GM18517 (cell line): Measurements from ENCODE around the gene GMDS.

Experiments used
- ATAC-seq: cut with Tn5 transposase; IDR thresholded peaks from one replicate; pipeline ENCODE4 v1.9.1; 2021; ENCODE audit warnings: mild to moderate bottlenecking, moderate library complexity; ENCODE audit not compliant: unreplicated experiment

GMDS gene

DNA sequence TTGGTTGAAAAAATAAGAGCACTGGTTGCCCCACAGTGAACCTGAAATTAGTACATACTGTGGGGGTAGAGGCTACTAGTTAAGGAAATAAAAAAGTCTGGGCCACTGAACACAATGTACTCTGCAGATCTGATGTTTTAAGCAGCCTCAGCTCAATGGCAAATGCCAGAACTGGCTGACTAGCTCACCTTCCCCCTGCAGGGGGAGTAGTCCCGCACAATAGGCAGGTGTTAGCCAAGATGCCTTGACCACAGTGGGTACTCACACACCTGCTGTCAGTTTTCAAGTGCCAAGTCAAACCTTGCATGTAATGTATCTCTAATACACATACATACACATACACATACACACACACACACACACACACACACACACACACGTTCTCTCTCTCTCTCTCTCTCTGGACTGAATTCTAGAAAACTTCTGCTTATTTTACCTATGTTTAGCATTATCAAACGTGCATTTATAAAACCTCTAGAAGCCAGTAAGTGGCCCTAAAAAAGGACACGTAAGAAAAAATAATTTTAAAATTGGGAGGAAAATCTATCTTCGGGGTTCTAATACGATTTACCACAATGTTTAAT is 36.1 kb downstream of the GMDS start:
- no peak for ATAC-seq

- no peak for ATAC-seq
Measured at GRCh38 chr6:2208468-2208867, 36.9 kb downstream of the GMDS start.

- no peak for ATAC-seq
Measured at GRCh38 chr6:2205396-2205795, 40.0 kb downstream of the GMDS start.

- ATAC-seq: no peak
Measured at GRCh38 chr6:2204272-2204671, 41.1 kb downstream of the GMDS start.

DNA sequence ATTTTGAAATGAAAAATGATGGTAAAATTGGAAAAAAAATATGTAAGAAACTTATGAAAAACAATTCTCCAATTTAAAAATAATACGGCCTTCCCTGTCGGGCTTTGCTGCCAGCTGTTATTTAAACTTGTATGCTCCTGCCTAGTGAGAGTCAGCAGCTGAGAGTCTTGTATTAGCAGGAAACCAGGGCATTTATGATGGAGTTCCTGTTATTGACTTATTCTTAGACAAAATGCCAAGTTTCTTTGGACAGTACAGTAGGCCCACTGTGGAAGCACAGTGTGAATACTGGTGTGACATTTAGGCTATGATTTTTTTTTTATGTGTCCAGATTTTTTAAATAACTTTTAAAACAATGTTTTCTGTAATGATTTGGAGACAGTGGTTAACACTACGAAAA is 42.1 kb downstream of the GMDS start:
- ATAC-seq: no peak

- ATAC-seq: no peak
Measured at GRCh38 chr6:2197984-2198383, 47.4 kb downstream of the GMDS start.

GRCh38 chr6:2197177-2197671 is 48.2 kb downstream of the GMDS start:
- ATAC-seq: no peak

DNA sequence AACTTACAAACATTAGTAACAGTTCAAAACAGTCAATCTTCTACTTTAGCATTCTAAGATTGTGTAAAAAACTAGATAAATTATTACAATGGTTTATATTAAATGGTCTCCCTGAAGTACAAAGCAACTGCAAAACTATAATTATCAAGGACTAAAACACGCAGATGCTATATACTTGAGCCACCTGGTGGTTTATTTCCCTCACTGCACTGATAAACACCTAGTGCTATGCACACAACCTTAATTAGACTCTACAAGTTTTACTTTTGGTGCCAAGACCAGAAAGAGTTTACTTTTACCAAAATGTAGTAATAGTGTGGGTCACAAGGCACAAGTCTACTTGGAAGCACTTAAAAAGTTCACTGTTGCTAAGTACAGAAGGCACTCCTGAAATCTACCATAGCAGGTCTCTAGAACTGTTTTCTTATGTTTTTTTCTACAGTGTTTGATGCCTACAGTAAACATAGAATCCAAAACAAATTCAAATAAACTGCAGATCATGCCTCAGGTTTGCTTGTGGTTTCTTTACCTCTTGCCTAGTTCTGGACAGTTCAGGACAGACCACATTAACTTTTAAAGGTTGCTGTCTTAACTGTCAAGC is 49.2 kb downstream of the GMDS start:
- ATAC-seq: no peak

DNA sequence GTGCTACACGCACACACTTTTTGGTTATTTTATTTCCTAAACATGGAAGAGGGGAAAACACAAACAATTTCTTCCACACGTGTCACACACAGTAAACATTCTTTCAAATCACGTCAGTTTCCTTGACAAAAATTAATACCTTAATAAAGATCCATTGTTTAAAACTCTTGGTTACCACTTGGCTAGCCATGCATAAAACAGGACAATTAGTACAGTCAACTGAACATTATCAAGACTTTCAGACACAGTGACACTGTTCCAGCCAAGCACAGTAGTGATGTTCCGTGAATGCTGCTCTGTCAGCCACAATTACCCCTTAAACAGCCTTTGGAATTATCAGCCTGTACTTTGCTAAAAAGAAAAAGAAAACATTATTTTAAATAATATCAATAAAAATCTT is 50.8 kb downstream of the GMDS start:
- no peak for ATAC-seq

GRCh38 chr6:2193931-2194330 is 51.5 kb downstream of the GMDS start:
- ATAC-seq: no peak

- no peak for ATAC-seq
Measured at GRCh38 chr6:2192976-2193375, 52.4 kb downstream of the GMDS start.

DNA sequence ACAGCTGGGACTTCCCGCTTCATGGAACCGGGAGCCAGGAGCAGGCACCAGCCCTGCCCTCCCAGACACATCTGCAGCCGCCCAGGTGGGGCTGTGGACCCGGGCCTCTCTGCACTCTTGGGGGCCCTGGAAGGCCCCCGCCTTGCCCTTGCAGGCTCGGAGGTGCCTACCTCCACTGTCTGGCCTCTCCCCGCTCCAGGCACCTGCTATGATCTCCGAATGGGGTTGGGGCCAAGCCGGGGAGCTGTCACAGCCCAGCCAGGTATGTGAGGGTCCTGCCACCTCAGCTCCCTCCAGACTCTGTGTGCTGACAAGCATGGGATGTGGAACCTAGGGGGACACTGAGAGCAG is 54.0 kb downstream of the GMDS start:
- no peak for ATAC-seq

DNA sequence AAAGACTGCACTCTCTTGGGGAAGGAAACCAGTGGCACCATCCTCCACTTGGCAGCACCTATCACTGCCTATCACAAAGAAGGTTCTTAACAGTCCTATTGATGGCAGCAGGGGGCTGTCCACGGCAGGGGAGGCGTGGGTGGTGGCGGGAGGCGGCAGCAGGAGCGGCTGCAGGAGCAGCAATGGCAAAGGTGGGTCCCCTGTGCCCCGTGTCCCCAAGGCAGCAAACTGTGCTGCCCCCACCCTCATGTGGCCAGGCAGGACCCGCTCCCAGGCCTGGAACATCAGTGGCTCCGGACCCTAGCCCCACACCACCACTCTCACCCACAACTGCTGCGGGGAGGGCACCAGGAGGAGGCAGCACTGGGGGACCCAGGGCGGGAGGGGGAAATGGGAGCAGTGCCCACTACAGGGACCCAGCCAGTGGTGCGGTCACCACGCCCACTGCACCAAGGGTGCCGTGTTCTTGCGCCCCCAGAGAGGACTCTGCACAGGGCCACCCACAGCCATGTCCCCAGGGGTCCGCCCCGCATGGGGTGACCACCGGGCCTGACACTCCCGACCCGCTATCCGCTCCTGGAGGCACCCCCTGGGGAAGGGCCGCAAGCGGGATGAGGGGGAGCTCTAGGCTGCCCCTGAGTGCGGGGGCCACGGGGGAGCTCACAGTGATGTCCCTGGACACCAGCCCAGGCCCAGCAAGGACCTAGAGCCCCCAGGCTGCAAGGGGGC is 54.6 kb downstream of the GMDS start:
- no peak for ATAC-seq

GRCh38 chr6:2188856-2189384 is 56.5 kb downstream of the GMDS start:
- no peak for ATAC-seq

GRCh38 chr6:2188397-2188796 is 57.0 kb downstream of the GMDS start:
- ATAC-seq: no peak

DNA sequence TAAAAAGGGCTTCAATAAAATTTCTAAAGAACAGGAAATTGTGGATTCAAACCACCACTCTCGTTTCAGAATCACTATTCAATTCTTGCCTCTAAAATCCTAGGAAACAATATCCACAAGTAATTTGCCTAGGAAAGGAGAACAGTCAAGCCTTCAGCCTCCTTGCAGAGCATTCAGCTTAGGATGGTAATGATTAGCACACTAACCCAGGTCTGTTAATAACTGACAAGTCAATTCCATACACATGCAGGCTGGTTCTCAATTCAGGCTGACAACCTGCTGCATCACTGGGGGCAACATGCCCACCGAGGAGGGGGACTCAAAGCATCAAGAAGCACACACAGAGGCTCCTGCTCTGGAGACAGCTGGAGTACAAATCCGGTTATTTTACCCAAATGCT is 57.6 kb downstream of the GMDS start:
- ATAC-seq: no peak

DNA sequence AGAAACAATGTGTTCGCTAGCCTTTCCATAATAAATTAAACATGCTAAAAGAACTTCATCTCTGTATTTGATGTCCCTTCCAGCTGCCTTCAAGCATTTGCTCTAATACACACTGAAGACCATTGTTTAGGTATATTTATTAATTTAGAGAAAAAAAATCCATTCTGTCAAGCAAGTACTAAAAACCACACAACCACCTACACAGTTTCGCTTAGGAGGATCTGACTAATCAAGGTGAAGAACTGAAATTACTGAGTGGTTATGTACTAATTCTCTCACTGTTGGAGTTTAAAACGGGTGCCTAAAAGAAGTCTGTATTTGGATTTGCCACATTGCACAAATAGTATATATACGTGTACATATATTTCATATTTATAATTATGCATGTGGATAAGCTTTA is 58.9 kb downstream of the GMDS start:
- peak; percentile 85 for ATAC-seq

- no peak for ATAC-seq
Measured at GRCh38 chr6:2185466-2185865, 59.9 kb downstream of the GMDS start.

DNA sequence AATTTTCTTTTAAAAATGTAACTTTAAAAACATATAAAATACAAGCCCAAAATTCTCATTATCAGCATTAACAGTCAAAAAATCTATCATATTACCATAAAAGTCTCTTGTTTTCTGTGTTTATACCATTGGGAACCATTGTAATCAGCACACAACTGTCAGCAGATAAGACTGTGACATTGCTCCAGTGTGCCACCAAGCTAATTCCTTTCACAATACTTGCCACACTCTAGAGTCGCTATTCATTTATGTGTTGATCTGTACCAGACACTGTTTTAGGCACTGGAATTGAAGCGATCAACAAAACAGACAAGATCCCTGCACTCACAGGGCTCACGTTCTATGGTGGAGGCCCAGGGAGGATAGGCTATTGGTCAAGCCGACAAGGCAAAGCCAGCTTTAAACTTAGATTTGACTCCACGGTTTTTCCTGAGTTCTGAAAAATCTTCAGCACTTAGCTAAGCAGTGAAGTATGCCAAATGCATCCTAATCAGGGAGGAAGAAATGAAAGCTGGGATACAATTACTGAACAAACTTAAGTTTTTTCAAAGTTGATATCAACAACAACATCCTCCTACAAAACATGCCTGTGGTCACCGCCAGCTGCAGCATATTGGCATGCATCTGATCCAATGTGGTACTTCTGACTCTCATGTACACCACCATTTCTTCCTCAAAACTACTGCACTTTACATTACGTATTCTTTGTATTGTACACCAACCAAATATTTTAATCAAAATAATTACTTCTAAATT is 60.5 kb downstream of the GMDS start:
- ATAC-seq: no peak

DNA sequence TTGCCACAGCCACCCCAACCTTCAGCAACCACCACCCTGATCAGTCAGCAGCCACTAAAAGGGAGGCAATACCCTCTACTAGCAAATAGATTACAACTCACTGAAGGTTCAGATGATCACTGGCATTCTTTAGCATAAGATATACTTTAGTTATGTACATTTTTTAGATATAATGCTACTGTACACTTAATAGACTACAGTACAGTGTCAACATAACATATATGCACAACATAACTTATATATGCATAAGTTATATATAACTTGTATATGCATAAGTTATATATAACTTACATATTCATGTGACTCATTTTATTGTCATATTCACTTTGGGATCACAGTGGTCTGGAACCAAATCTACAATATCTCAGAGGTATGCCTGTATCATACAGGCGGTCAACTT is 61.7 kb downstream of the GMDS start:
- no peak for ATAC-seq

DNA sequence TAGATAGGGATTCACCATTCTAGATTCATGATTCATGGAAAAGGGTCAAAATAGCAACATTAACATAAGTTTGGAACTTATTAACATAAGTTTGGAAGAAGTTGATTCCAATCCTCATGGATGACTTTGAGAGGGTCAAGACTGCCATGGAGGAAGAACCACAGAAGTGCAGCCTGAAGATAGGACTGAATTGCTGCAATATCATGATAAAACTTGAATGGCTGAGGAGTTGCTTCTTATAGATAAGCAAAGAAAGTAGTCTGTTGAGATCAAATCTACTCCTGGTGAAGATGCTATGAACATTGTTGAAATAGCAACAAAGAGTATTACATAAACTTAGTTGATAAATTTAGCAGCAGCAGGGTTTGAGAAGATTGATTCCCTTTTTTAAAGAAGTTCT is 62.2 kb downstream of the GMDS start:
- no peak for ATAC-seq
